ENCODE measurements around the gene TUFT1. TPM values are rescaled to one million over a fixed set of nuclear protein-coding genes. Genes with fewer than 3 reads are reported as not detected.
"Not testable (repeated sequence)": the region's sequence is repeated elsewhere in the genome, so short reads cannot be mapped to it uniquely, and the experiment has no call there.

TUFT1 gene
- polyA plus RNA-seq, 1 donor from 2014 or later = 25.8 TPM

DNA sequence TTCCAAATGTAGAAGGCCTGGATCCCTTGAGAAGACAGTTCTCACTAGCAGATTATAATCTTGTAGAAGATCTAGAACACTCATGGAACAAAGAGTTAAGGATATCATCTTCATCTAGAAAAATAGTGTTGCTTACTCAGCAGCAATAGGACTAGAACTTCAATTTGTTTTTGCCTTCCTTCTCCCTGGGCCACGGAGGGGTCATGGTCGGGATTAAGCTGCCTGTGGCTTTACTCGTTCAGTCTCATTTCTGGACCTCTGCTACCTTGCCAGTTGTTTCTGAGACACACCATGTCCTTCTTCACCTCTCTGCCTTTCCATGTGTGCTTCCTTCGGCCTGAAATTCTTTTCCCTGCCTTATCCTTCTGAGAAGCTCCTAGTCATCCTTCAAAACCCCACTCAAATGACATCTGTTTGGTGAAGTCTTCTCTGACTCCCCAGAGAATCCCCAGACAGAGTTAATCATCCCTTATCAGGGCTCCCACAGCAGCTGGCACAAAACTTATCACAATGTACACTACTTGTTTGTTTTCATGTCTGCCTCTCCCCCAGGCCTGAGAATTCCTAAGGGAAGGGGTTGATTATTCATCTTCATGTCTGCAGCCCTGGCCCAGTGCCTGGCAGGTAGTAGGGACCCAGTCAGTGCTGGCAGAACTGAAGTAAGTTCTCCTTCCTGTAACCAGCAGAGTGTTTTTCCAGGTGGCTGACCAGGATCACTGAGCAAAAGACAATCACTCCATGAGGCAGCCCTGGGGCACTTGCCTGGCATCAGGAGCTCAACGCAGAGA is 56.3 kb downstream of the TUFT1 start:
- TF ChIP-seq MXI1 (conservative IDR thresholded peaks at IDR 0.05; ENCODE audit: poor library complexity, severe bottlenecking) (no peak), SMC3 (conservative IDR thresholded peaks at IDR 0.05; ENCODE audit: poor library complexity) (no peak), CTCF (IDR thresholded peaks at IDR 0.05; ENCODE audit: poor library complexity, severe bottlenecking) (no peak), POLR2AphosphoS5 (IDR thresholded peaks at IDR 0.05) (no peak), EP300 (conservative IDR thresholded peaks at IDR 0.05; ENCODE audit: poor library complexity, severe bottlenecking) (no peak), EZH2 (IDR thresholded peaks at IDR 0.05; ENCODE audit: borderline replicate concordance, insufficient read depth, low read length, poor library complexity, severe bottlenecking) (no peak), RAD21 (conservative IDR thresholded peaks at IDR 0.05) (no peak), TAF1 (IDR thresholded peaks at IDR 0.05; ENCODE audit: low read depth) (no peak)
- TF ChIP-seq, protein P1, sequence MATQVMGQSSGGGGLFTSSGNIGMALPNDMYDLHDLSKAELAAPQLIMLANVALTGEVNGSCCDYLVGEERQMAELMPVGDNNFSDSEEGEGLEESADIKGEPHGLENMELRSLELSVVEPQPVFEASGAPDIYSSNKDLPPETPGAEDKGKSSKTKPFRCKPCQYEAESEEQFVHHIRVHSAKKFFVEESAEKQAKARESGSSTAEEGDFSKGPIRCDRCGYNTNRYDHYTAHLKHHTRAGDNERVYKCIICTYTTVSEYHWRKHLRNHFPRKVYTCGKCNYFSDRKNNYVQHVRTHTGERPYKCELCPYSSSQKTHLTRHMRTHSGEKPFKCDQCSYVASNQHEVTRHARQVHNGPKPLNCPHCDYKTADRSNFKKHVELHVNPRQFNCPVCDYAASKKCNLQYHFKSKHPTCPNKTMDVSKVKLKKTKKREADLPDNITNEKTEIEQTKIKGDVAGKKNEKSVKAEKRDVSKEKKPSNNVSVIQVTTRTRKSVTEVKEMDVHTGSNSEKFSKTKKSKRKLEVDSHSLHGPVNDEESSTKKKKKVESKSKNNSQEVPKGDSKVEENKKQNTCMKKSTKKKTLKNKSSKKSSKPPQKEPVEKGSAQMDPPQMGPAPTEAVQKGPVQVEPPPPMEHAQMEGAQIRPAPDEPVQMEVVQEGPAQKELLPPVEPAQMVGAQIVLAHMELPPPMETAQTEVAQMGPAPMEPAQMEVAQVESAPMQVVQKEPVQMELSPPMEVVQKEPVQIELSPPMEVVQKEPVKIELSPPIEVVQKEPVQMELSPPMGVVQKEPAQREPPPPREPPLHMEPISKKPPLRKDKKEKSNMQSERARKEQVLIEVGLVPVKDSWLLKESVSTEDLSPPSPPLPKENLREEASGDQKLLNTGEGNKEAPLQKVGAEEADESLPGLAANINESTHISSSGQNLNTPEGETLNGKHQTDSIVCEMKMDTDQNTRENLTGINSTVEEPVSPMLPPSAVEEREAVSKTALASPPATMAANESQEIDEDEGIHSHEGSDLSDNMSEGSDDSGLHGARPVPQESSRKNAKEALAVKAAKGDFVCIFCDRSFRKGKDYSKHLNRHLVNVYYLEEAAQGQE (IDR thresholded peaks at IDR 0.05; ENCODE audit: borderline replicate concordance) = no peak
- Histone ChIP-seq H3F3A (ENCODE audit: insufficient read depth, low read length, poor library complexity, severe bottlenecking) (no peaks in the 10 kb centered on the region), H3K9ac (ENCODE audit: low read length) (no peak overlapping the region), H3K79me2 (replicated peaks; ENCODE audit: insufficient read depth, low read length) (no peaks in the 10 kb centered on the region), H3K36me3 (ENCODE audit: insufficient read depth, low read length) (no peaks in the 10 kb centered on the region), H4K20me1 (ENCODE audit: insufficient read depth) (no peaks in the 10 kb centered on the region), H3K27ac (ENCODE audit: low read length) (no peak overlapping the region), H3K27me3 (ENCODE audit: insufficient read depth, low read depth, low read length) (peaks cover 3% of the 10 kb centered on the region), H3K9me2 (ENCODE audit: insufficient read depth, low read length) (no peaks in the 10 kb centered on the region), H2AFZ (ENCODE audit: low read depth, low read length) (no peak overlapping the region), H3K4me2 (ENCODE audit: low read length) (no peak overlapping the region), H3K9me3 (ENCODE audit: low read length) (no peaks in the 10 kb centered on the region), H3K4me3 (ENCODE audit: low read length) (no peak overlapping the region)

DNA sequence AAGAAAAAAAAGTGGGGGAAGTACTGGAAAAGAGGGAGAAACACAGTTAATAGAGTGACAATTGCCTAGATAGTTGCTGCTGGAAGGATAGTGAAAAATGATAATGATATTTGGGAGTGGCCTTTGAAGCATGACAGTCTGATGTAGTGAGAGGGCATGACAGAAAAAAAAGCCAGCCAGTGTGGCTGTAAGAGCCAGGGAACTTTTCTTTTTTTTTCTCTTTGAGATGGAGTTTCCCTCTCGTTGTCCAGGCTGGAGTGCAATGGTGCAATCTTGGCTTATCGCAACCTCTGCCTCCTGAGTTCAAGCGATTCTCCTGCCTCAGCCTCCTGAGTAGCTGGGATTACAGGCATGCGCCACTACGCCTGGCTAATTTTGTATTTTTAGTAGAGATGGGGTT is 62.4 kb downstream of the TUFT1 start:
- not testable (repeated sequence) for H4K20me1 ChIP-seq (ENCODE audit: insufficient read depth); H3K79me2 ChIP-seq (replicated peaks; ENCODE audit: insufficient read depth, low read length); H3K4me2 ChIP-seq (ENCODE audit: low read length); H3K4me3 ChIP-seq (ENCODE audit: low read length); H3K9me3 ChIP-seq (ENCODE audit: low read length); H3K36me3 ChIP-seq (ENCODE audit: insufficient read depth, low read length); H3K9ac ChIP-seq (ENCODE audit: low read length); H3K27ac ChIP-seq (ENCODE audit: low read length); H3K9me2 ChIP-seq (ENCODE audit: insufficient read depth, low read length); H3F3A ChIP-seq (ENCODE audit: insufficient read depth, low read length, poor library complexity, severe bottlenecking); H2AFZ ChIP-seq (ENCODE audit: low read depth, low read length); H3K27me3 ChIP-seq (ENCODE audit: insufficient read depth, low read depth, low read length)
